ENCODE data around the gene UIMC1.
A peak's percentile ranks its signal among the peaks of the same experiment; 100 is the strongest.

- TF ChIP-seq CTCF (IDR thresholded peaks at IDR 0.05 in 2 of 3, conservative IDR thresholded peaks at IDR 0.05 in 1 of 3; ENCODE audit: borderline replicate concordance in 1 of 3, insufficient read depth in 1 of 3, low read depth in 2 of 3, low read length in 2 of 3) (peak; percentile 35 to 58 (median 53); a peak in 5 of 6 replicates), EZH2phosphoT487 (IDR thresholded peaks at IDR 0.05; ENCODE audit: borderline replicate concordance) (no peak), SP1 (IDR thresholded peaks at IDR 0.05; ENCODE audit: low read depth) (no peak), POLR2A (IDR thresholded peaks at IDR 0.05; ENCODE audit: borderline replicate concordance, extremely low read depth, insufficient read depth, insufficient read length) (no peak)
Measured at GRCh38 chr5:176959051-176959450, 47.5 kb downstream of the UIMC1 start.

Measured in HCT116 (cell line).